CD4-positive, alpha-beta T cell treated with Interleukin-1 beta for 1 hour (primary cell): ENCODE measurements around the gene APOC1.
"Not testable (repeated sequence)": the region's sequence is repeated elsewhere in the genome, so short reads cannot be mapped to it uniquely, and the experiment has no call there.

Experiments used
- DNase-seq, 2 donors: peaks; one replicate each; pipeline ENCODE4 v3.0.0-alpha.2; 2020 to 2022

APOC1 gene

GRCh38 chr19:44914433-44915206 lies at the start of gene APOC1:
TSS of gene APOC1 (plus strand) at chr19:44914608. CDS start at chr19:44914892, 284 bp downstream.
- peak; percentile 80 for DNase-seq

- no peak for DNase-seq
These were observed 49.1 kb upstream of the APOC1 start for GRCh38 chr19:44865196-44865767.

GRCh38 chr19:44866664-44867063 lies 47.7 kb upstream of the APOC1 start:
- DNase-seq: no peak

- no peak for DNase-seq
These were observed 46.8 kb upstream of the APOC1 start for GRCh38 chr19:44867578-44867977.

- DNase-seq: peak in 1 of 2 donors; percentile 13
These were observed 44.5 kb upstream of the APOC1 start for GRCh38 chr19:44869733-44870470.

GRCh38 chr19:44871809-44872208 lies 42.6 kb upstream of the APOC1 start:
- DNase-seq: no peak

- DNase-seq: no peak
These were observed 41.7 kb upstream of the APOC1 start for GRCh38 chr19:44872661-44873060.

GRCh38 chr19:44874317-44874716 lies 40.1 kb upstream of the APOC1 start:
- no peak for DNase-seq

- no peak for DNase-seq
These were observed 38.5 kb upstream of the APOC1 start for GRCh38 chr19:44875666-44876451.

- no peak for DNase-seq
These were observed 37.4 kb upstream of the APOC1 start for GRCh38 chr19:44876930-44877535.

- DNase-seq: no peak
These were observed 36.1 kb upstream of the APOC1 start for GRCh38 chr19:44878120-44878865.

GRCh38 chr19:44879309-44880065 lies 34.9 kb upstream of the APOC1 start:
- DNase-seq: no peak

- no peak for DNase-seq
These were observed 32.3 kb upstream of the APOC1 start for GRCh38 chr19:44882063-44882462.

GRCh38 chr19:44882619-44883397 lies 31.6 kb upstream of the APOC1 start:
- DNase-seq: not testable (repeated sequence)

GRCh38 chr19:44883922-44884321 lies 30.5 kb upstream of the APOC1 start:
- no peak for DNase-seq

- no peak for DNase-seq
These were observed 29.8 kb upstream of the APOC1 start for GRCh38 chr19:44884566-44884965.

- no peak for DNase-seq
These were observed 28.3 kb upstream of the APOC1 start for GRCh38 chr19:44886141-44886540.

GRCh38 chr19:44887648-44888047 lies 26.8 kb upstream of the APOC1 start:
- DNase-seq: no peak

GRCh38 chr19:44888335-44888734 lies 26.1 kb upstream of the APOC1 start:
- DNase-seq: not testable (repeated sequence)

- no peak for DNase-seq
These were observed 24.5 kb upstream of the APOC1 start for GRCh38 chr19:44889830-44890365.
